NCI-H1436 treated with DMSO at 0.1 percent for 48 hours (cell line): ENCODE data around the gene TMEM218.

ENCODE experiments used
- DNase-seq: peaks from one replicate; lab custom pipeline; 2025; lab: John Stamatoyannopoulos, UW

The TMEM218 gene

DNA sequence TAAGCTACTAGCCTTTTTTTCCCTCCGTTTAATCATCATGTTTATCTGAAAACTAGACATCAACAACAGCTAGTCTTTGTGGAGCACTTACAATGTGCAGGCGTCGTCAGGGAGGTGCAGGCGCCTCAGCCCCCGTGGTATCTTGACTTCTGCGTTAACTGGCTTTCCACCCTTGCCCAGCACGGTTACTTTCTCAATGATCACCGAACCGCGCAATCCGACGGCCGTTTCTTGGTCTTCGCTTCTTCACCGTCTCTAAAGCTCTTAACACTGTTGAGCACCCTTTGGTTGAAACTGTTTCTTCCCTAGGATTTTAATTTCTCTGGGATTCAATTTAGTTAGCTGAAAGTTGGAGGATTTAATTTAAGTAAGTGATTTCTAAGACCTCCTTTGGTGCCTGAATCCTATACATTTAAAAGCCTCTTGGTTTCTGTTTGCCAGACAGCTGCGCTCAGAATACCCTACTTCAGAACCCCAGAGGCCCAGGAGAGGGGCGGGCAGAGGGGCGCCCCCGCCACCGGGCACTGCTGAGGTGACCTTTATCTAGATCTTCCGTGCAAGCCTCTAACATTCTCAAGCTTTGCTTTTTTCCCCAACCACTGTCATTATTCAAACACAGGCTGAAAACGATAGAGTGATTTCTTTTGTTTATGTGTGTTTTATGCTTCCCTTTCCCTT is 18.0 kb upstream of the TMEM218 start:
- no peak for DNase-seq

DNA sequence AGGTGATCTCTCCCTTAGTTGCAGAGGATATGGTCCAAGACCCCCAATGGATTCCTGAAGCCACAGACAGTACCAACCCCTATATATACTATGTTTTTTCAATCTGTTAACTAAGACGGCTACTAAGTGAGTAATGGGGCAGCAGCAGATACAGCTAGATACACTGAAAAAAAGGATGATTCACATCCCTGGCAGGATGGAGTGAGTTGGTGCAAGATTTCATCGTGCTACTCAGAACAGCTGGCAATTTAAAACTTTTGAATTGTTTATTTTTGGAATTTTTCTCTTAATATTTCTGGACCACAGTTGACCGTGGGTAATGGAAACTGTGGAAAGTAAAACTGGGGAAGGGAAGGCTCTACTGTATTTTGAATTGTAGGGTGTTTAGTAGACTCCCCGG is 17.0 kb upstream of the TMEM218 start:
- no peak for DNase-seq

DNA sequence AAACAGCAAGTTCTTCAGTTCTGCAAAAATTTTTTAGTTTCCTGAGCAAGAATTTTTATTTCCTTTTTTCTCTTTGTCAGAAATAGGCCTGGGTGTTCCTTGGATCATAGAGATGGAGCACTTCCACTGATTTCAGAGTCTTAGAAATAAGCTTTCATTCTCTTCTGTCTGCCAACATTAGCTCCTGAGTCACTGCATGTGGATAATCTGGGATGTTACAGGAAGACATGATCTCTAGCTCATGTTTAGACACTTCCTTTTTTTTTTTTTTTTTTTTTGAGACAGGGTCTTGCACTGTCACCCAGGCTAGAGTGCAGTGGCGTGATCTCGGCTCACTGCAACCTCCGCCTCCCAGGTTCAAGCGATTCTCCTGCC is 13.2 kb upstream of the TMEM218 start:
- DNase-seq, result no peak

DNA sequence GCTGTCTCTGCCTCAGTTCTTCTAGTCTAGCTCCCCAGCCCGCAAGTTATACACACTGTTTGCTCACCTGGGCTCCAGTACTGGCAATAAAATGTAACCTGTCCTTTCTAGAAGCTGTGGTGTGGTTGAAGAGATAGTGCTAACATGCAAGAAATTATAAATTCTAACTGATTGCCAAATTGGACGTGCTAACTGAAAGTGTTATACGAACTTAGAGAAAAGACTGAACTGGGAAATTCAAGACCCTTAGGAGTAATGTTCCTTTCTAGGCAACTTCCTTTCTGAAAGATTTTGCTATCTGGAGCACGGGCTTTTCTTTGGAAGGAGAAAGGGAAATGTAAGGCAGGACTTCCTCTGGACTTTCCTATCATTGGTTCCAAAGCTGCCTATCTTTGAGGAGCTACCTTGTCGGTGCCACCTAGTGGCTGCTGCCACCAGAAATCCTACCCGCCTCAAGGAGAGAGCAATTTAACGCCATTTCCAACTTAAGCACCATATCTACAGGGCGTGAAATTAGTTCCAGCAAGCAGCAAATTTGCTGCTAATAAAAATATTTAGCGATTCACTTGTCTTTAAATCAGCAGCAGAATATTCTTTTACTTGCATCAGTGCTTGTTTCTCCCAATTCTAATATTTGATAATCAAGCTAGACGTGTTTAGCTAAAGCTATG is 12.7 kb upstream of the TMEM218 start:
- peak; percentile 15 for DNase-seq

DNA sequence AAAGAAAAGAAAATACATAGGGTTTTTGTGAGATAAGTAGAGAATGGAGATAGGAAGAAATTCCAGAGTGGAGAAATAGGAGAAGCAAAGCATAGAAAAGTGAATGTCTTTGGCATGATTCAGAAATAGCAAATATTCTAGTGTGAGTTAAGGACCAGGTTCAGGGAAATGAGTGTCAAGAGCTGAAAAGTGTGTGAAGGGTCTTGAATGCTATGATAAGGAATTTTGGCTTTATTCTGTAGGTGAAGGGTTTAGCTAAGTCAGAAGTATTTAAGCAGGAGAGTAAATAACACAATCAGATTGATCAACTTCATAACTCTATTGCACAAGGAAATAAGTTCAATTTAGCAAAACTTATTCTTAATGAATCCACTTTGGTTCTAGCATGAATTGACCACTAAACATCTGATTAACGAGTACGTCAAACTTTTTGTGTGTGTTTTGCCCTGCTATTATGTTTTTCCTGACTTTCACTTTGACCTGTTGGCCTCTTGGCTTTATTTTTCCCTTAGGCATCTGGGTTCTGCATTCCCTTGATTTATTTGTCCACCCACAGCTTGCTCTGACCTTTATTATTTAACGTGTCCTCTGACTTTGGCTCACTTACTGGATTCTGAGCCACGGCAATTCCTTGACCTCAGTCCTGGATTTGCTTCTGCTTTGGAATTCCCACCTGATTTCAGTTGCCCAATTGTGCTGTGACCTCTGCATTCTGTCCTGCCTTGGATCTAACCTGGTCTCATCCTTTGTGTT is 11.9 kb upstream of the TMEM218 start:
- DNase-seq, result no peak

DNA sequence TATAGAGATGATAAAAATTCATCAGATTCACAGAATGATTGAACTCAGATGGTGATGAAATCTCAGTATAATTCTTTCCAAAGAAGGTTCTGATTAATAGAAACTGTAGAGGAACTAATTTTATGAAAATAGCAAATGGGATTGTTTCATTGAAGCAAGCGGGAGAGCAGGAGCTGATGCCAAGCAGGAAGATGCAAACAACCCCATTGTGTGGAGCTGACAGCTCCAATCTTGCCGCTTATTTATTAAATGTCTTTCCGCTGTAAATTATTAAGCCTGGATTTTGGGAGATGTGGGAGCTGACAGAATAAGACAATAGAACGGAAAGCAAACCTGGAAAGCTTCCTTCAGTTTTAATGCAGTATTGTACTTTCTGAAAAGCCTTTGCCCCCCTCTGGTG is 6.0 kb upstream of the TMEM218 start:
- no peak for DNase-seq

DNA sequence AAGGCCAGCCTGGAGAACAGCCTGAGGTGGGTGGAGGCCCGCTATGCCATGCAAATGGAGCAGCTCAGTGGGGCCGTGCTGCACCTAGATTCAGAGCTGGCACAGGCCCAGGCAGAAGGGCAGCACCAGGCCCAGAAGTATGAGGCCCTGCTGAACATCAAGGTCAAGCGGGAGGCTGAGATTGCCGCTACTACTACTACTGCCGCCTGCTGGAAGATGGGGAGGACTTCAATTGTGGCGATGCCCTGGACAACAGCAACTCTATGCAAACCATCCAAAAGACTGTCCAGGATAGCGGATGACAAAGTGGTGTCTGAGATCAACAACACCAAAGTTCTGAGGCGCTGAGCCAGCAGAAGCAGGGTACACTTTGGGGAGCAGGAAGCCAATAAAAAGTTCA is 3.1 kb upstream of the TMEM218 start:
- no peak for DNase-seq

DNA sequence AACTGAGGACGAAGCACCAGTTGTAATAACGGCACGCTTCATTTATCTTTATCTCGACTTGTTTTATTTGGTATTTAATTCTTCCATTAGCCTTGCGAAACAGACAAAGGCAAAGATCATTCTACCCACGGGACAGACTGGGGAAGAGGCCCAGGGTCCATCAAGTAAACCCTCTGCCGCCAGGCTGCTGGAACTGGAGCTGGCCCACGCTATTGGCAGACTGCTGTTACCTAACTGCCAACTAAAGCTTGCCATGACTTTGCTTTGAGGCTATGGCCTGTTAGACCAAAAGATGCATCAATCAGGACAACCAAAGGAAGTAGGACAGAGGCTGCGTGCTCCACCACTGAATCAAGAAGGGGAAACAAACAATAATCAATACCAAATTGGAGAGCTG is 780 bp upstream of the TMEM218 start:
- DNase-seq, result no peak

DNA sequence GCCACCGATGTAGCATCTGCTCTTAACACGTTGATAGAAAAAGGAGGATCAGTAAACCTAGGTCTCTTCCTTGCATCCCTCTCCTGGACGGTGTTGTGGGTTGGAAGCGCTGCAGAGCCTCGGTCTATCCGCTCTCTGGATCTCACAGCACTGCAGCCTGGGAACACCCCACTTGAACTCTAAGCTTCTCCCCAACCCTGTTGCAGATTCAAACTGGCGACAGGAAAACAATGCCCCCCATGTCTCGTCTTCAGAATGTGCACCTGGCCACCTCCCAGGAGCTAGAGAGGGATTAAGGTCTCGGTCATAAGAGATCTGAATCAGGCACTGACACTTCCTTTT is 454 bp downstream of the TMEM218 start:
- no peak for DNase-seq

DNA sequence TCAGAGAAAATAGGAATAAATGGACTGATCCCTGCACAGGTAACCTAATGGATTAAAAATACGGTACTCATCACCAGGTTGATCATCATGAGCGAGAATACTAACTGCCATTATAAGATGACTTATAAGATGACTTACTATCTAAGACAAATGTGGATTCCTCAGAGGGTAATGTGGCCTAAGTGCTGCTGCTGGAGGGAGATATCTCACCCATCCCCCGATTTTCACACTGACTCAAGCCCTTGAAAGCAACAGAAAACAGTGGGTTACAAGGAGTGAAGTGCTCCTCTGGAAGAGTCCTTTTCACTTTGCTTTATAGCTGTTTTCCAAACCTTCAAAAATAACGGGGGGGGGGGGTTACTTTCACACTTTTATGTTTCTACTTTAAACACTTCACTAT is 920 bp downstream of the TMEM218 start:
- DNase-seq, result no peak

DNA sequence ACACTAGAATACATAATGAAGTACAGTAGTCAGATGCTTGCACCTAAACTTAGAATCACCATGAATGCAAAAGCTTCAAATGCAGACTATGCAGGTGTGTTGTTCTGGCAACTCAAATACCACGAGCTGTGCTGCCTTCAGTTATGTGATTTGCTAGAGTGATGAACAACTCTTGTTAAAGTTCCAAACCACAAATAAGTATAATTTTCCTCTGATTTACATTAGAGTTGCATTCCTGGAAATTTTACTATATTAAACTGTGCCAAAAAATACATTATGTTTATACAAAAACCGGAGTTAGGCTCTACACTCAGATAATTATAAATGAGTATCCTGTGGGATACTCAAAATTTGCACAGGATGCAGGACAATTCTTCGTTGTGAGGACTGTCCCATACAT is 3.0 kb downstream of the TMEM218 start:
- no peak for DNase-seq

DNA sequence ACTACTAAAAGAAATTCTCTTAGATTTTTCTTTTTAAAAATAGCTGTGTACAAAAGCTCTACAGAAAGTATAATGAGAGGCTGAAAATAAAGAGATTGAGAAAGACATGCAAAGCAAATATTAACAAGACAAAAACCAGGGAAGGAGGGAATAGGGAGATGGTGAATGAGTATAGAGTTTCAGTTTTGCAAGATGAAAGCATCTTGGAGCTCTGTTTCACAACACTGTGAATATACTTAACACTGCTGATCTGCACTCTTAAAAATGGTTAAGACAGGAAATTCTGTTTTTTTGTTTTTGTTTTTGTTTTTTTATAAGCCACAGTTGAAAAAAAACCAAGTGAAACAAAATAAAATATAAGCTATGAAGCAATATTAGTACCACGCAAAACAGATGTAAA is 5.5 kb downstream of the TMEM218 start:
- DNase-seq, result no peak

DNA sequence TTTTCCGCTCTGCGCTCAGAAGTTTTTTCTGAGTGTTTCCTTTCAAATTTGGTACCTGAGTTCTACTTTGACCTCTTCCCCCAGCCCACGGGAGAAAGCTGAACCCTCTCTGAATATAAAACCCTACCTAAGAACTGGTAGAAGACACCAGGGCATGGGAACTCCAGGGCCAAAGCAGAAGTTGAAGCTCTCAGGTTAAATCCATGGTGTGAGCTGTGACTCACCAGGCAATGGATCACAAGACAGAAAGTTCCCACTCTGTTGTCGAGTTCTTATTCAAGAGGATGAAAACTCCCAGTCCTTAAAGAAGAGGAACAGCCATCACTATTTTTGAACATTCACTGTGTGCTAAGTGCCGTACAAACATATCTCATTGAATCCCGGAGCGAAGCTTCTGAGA is 8.9 kb downstream of the TMEM218 start:
- no peak for DNase-seq

DNA sequence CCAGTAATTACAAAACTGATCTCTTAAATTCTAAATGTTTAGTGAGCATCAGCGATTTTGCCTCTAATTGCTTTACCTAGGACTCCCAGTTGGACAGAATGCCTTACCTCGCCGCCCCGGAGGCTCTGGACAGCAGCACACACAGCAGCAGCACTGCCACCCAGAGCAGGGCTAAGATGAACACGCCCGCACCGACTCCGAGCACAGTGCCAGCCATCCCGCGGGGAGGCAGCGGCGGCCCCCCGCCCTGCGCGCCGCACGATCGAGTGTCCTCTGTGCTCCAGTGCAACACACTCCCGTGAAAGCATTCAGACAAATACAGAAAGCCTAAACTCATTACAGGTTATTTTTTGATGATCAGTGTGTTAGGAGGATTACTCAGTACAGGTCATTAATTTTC is 9.4 kb downstream of the TMEM218 start:
- no peak for DNase-seq

DNA sequence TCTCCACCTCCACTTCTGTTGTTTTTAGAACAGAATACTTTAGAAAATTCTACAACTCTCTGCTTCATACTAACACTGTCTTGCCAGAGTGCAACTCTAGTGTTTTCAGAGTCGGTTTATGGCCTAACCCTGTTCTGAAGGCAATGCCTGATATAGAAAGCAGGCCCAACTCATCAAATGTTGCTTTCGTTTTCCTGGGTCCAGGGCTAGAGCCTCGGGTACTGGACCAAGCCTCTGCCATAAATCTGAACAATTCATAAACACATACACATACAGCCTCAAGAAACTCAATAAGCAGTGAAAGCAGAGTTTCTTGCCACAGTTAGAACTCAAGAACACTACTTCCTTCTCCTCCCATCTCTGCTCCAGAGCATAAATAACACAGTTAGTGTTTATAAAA is 9.8 kb downstream of the TMEM218 start:
- DNase-seq, result no peak

DNA sequence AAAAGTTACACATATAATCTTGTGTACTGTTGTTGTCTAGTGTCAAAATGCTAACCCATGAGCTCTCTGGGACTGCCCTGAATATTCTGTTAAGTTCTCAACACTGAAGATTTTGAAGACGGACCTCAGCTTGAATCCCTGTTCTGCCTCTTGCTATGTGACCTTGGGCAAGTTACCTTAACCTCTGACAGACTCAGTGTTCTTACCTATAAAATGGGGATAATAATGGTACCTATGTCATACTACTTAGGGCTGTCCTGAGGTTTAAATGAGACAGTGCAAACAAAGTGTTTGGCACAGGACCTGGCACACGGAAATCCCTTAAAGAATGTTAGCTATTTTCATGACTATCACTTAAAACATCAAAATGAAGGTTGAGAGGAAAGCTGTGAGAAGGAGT is 11.3 kb downstream of the TMEM218 start:
- no peak for DNase-seq

DNA sequence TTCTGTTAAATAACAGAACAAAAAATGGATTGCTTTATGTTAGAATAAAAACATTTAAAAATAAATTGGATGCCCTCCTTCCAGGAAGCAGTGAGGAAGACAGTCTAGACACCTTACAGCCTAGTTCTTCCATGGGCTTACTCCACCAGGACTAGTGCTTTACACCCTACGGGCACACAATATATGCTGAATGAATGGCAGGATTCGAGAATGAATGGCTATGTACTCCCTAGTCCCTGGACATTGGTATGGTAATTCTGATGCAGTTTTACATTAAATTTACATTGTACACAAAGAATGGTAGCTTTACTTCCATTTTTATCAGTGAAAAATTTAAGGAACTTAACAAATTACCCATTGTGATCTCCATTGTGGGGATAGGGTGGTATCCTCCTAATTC is 16.7 kb downstream of the TMEM218 start:
- no peak for DNase-seq

DNA sequence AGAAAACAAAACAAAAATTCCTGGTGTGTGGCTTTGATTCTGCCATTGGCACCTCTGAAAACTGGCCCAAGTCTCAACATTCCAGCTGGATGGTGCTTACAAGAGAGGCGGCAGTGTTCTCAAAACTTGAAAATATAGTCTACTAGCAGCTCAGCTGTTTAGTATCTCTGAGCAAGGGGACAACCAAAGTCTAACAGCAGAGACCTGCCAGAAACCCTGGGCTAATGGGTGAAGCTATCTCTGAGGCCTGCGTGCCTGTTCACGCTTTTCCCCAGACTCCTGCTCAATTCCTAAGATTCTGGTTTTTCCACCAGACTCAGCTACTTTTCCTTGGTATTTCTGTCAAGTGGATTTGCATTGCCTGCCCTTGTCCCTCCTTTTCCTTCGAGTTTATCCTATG is 17.9 kb downstream of the TMEM218 start:
- no peak for DNase-seq

DNA sequence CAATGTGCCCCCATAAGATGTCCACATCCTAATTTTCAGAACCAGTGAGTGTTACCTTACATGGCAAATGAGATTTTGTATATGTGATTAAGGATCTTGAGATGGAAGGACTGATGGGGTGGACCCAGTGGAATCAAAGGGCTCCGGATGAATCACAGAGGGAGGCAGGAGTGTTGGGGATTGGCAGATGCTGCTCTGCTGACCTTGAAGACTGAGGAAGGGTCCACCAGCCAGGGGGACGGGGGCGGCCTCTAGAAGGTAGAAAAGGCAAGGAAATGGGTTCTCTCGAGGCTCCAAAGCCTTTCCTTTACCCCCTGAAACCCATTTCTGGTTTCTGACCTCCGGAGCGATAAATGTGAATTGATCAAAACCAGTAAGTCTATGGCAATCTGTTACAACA is 18.8 kb downstream of the TMEM218 start:
- DNase-seq, result no peak

DNA sequence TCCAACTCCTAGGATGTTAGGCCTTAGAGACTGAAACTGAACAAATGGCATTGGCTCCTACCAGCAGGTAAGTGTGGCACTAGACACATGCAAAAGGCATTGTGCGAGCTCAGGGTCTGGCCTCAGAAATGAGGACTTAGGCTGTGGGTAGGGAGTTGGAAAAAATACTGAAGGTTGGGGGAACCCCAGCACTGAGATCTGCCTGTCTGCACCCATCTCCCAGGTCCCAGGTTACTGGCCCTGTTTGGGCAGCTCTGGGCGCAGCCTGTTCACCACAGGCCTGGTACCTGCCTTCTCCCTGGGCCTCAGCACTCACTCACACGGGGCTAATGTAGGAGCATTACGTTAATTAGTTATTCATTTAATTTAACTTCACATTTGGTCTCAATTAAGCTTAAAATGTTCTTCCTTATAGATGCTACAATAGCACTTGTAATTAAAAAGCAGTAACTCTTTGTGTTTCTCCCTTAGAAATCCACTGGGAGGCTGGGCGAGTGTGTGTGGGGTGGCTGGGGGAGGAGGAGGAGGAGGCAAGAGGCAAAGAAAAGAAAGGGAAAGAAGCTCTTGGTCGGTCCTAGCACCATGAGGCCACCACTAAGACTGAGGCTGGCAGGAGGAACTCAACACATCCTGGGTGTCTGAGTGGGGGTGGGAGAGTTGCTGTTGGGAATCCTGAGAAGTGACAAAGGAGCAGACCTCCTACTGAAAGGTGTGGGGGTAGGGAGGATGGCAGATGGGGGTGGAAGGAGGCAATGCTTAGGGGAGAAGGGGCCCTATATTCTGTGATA is 19.4 kb downstream of the TMEM218 start:
- no peak for DNase-seq

DNA sequence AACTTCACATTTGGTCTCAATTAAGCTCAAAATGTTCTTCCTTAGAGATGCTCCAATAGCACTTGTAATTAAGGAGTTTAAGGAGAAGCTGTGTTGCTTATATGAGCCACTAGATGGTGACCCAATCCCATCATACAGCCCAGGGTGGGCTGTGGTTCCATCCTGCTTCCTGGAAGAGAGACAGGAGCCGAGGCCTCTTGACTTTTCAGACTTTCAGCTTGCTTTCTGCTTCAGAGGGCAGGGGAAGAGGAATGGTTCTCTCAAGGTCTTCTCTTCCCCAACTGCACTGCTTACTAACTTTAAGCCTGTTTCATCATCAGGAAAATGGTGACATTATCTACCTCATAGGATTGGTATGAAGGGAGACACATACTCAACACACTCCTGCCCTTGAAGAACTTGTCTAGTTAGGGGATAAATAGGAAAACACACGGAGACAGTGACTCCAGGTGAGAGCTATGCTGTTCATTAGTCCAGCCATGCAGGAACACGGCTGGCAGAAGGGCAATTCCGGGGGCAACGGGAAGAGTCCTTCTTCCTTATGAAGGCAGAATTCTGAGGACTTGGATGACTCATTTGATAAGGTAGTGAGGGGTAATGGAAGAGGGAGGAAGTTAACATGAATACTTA is 20.1 kb downstream of the TMEM218 start:
- DNase-seq, result no peak

DNA sequence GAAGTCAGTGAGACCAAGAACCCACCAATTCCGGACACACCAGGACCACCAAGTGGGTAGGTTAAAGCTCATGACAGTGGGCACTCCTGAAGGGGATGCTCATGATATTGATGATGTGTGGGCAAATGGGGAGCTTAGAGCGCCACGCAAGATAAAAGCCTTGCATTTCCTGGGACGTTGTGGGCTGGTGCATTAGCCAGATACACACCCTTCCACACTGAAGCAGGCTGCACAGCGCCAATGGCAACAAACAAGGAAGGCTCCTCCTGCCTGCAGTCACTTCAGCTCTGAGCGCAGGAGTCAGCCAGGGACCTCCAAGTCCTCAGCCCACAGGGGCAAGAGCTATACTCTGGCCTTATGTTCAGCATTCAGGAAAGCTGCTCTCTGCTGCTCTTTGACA is 20.6 kb downstream of the TMEM218 start:
- DNase-seq, result no peak
